ENCODE data around the gene SDK1.

Gene SDK1

DNA sequence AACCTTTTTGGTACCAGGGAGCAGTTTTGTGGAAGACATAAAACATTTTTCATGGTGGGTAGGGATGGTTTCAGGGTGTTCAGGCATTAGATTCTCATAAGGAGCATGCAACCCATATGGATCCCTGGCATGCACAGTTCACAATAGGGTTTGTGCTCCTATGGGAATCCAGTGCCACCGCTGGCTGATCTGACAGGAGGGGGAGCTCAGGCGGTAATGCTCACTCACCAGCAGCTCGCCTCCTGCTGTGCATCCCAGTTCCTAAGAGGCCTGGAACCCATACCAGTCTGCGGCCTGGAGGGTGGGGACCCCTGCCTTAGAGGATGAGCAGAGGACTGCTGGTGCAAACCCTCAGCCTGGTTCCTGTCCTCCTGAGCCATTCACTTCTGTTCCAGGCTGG, 561.7 kb downstream of the SDK1 start:
- no peak for DNase-seq (ENCODE audit: low read depth)
- TF ChIP-seq CTCF (IDR thresholded peaks at IDR 0.05; ENCODE audit: control insufficient read depth, extremely low read depth, insufficient read depth): no peak
- H3K4me3 ChIP-seq (ENCODE audit: low read depth, low read length): no peak overlapping the region

- no peak for DNase-seq (ENCODE audit: low read depth)
- H3K4me3 ChIP-seq (ENCODE audit: low read depth, low read length): no peak overlapping the region
- no peak for TF ChIP-seq CTCF (IDR thresholded peaks at IDR 0.05; ENCODE audit: control insufficient read depth, extremely low read depth, insufficient read depth)
Observed at GRCh38 chr7:3866277-3866676, 565.2 kb downstream of the SDK1 start.

GRCh38 chr7:3867863-3868262, 566.8 kb downstream of the SDK1 start:
- H3K4me3 ChIP-seq (ENCODE audit: low read depth, low read length): no peak overlapping the region
- no peak for DNase-seq (ENCODE audit: low read depth)
- no peak for TF ChIP-seq CTCF (IDR thresholded peaks at IDR 0.05; ENCODE audit: control insufficient read depth, extremely low read depth, insufficient read depth)

GRCh38 chr7:3879355-3880075, 578.5 kb downstream of the SDK1 start:
- TF ChIP-seq CTCF (IDR thresholded peaks at IDR 0.05; ENCODE audit: control insufficient read depth, extremely low read depth, insufficient read depth): no peak
- DNase-seq (ENCODE audit: low read depth): no peak
- H3K4me3 ChIP-seq (ENCODE audit: low read depth, low read length): no peak overlapping the region

- no peak for TF ChIP-seq CTCF (IDR thresholded peaks at IDR 0.05; ENCODE audit: control insufficient read depth, extremely low read depth, insufficient read depth)
- H3K4me3 ChIP-seq (ENCODE audit: low read depth, low read length): no peak overlapping the region
- no peak for DNase-seq (ENCODE audit: low read depth)
Observed at GRCh38 chr7:3880228-3880987, 579.4 kb downstream of the SDK1 start.

GRCh38 chr7:3882782-3883181, 581.7 kb downstream of the SDK1 start:
- no peak for DNase-seq (ENCODE audit: low read depth)
- H3K4me3 ChIP-seq (ENCODE audit: low read depth, low read length): no peak overlapping the region
- no peak for TF ChIP-seq CTCF (IDR thresholded peaks at IDR 0.05; ENCODE audit: control insufficient read depth, extremely low read depth, insufficient read depth)
